Chondrocyte (in vitro differentiated cells): Measurements from ENCODE around the gene MTM1. TPM values are rescaled to one million over a fixed set of nuclear protein-coding genes. Genes with fewer than 3 reads are reported as not detected.

ENCODE experiments used
- DNase-seq: peaks from one replicate; pipeline ENCODE4 v3.0.0; 2021; ENCODE audit warnings: mixed read lengths, low spot score
- H3K27ac Mint-ChIP-seq: one replicate; pipeline ENCODE4 v1.8.0; 2021; ENCODE audit warnings: mild to moderate bottlenecking, moderate library complexity, mixed read lengths; ENCODE audit not compliant: unreplicated experiment
- H3K27me3 Mint-ChIP-seq: 2 replicates; pipeline ENCODE4 v1.8.0; 2021; ENCODE audit warnings: low read depth, mixed read lengths
- H3K36me3 Mint-ChIP-seq: 2 replicates; pipeline ENCODE4 v1.8.0; 2021; ENCODE audit warnings: low read depth, mixed read lengths
- H3K4me1 Mint-ChIP-seq: 2 replicates; pipeline ENCODE4 v1.8.0; 2021; ENCODE audit warnings: low read depth, mild to moderate bottlenecking, mixed read lengths
- H3K4me3 Mint-ChIP-seq: one replicate; pipeline ENCODE4 v1.8.0; 2021; ENCODE audit warnings: mild to moderate bottlenecking, moderate library complexity, mixed read lengths; ENCODE audit not compliant: unreplicated experiment
- H3K9me3 Mint-ChIP-seq: 2 replicates; pipeline ENCODE4 v1.8.0; 2021; ENCODE audit warnings: low read depth, mixed read lengths
- CTCF ChIP-seq: fragments of 200-600 bp; sonication (generic); IDR thresholded peaks from 2 replicates; pipeline ENCODE4 v1.5.0; 2021; ENCODE audit warnings: antibody characterized with exemption, mild to moderate bottlenecking, moderate library complexity
- long read RNA-seq: library from polyadenylated mRNA; stranded (forward); transcript quantifications from one replicate; pipeline ENCODE4 v2.0.0, GENCODE V29; 2021
- total RNA-seq: library from RNA; stranded (reverse); gene quantifications from 3 replicates; pipeline ENCODE4 v1.2.1, GENCODE V29; 2021

Gene MTM1
- 9.3 to 11.0 TPM (median 10.1 TPM) in 3 replicates for total RNA-seq
- long read RNA-seq, transcript MTM1-203 (15 exons, 3,593 nt): major isoform, 13 of 19 reads
- long read RNA-seq, partial matches to known transcripts: 5 of 19 reads
- long read RNA-seq, other reads (novel, unspliced or antisense): 1 of 19 reads

GRCh38 chrX:150568320-150569154, at the start of gene MTM1:
Gene MTM1, plus strand, starts transcription at chrX:150568621. Its CDS starts 23,994 bp downstream, at chrX:150592615.
- Mint-ChIP-seq H3K36me3 (no peaks in the 10 kb centered on the region), H3K27ac (peak within 1 kb of the TSS; percentile 80), H3K9me3 (peaks cover 3% of the 10 kb centered on the region), H3K4me1 (peaks cover 22% of the 10 kb centered on the region), H3K27me3 (no peaks in the 10 kb centered on the region), H3K4me3 (peak within 1 kb of the TSS; percentile 72)
- peak; percentile 97 for DNase-seq
- no peak for TF ChIP-seq CTCF

- H3K9me3 Mint-ChIP-seq: no peaks in the 10 kb centered on the region
- DNase-seq: no peak
Measured at GRCh38 chrX:150522494-150522893, 45.9 kb upstream of the MTM1 start.

DNA sequence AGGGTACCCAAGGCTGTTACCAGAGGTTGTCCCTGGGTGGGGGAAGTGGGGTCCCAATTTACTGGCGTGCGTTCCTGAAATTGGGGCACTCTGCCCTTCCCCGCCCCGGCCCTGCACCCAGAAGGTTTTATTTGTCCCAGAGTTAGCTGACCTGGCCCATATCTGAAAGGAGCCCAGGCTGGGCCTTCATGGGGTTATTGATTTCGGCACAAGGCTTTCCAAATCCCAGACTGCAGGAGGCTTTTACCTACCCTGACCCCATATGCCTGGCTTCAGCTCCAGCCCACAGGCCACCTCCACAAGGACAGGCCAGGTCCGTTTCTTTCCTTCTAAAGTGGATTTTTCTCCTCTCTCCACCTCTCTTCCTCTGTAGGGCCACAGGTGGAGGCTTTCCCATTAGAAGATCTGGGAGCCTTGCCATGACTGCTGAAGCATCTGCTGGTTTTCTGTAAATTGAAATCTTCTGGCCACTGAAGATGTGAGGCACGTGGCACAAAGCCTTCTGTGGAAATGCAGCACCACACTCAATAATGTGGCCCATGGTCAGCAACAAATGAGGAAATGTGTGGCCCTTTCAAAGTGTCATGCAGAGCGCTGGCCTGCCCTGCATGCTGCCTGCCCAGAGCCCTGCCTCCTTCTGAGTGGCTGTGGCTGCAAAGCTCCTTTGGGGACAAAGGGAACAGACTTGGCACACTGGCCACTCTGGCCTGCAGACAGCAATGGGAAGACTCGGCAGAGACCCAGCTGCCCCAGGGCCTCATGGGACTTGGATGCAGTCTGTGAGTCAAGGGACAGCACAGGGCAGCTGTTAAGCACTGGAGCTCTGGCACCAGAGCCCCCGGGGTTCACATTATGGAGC, 43.1 kb upstream of the MTM1 start:
- no peaks in the 10 kb centered on the region for H3K4me1 Mint-ChIP-seq
- H3K36me3 Mint-ChIP-seq: no peaks in the 10 kb centered on the region
- no peak for TF ChIP-seq CTCF
- DNase-seq: no peak
- H3K27me3 Mint-ChIP-seq: peaks cover 1% of the 10 kb centered on the region
- peaks cover 10% of the 10 kb centered on the region for H3K9me3 Mint-ChIP-seq
- H3K27ac Mint-ChIP-seq: no peak overlapping the region
- no peak overlapping the region for H3K4me3 Mint-ChIP-seq

More at GRCh38 chrX:150522494-150522893, 45.9 kb upstream of the MTM1 start:
- Mint-ChIP-seq H3K4me1 (no peaks in the 10 kb centered on the region), H3K36me3 (no peaks in the 10 kb centered on the region), H3K4me3 (no peak overlapping the region), H3K27ac (no peak overlapping the region), H3K27me3 (peaks cover 1% of the 10 kb centered on the region)
- no peak for TF ChIP-seq CTCF

GRCh38 chrX:150526692-150527091, 41.7 kb upstream of the MTM1 start:
- Mint-ChIP-seq H3K9me3 (peaks cover 10% of the 10 kb centered on the region), H3K27me3 (peaks cover 1% of the 10 kb centered on the region)
- no peak for DNase-seq

More at GRCh38 chrX:150526692-150527091, 41.7 kb upstream of the MTM1 start:
- H3K36me3 Mint-ChIP-seq: no peaks in the 10 kb centered on the region
- H3K27ac Mint-ChIP-seq: no peak overlapping the region
- H3K4me1 Mint-ChIP-seq: no peaks in the 10 kb centered on the region
- no peak overlapping the region for H3K4me3 Mint-ChIP-seq
- no peak for TF ChIP-seq CTCF
